ENCODE data around the gene SAMD9L. TPM values are rescaled to one million over a fixed set of nuclear protein-coding genes. Genes with fewer than 3 reads are reported as not detected.

The SAMD9L gene
- total RNA-seq = 18.0 and 40.6 TPM in 2 replicates

DNA sequence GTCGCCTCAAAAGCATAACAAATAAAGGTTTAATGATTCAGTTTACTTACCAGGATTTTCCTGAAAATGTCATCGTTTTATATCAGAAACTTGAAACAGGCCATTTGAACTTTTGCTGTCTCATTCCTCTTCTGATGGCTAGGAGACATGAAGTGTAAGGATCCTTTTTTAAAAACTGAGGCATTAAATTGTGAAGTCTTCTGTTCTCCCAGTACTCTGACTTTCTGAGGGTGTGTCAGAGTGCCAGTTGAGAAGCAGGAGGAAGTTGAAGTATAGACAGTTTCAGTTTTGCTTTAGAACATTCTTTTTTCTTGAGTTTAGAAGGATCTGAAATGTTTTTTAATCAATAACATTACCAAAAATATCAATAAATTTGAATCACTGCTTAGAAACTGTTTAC lies at the start of gene SAMD9L:
SAMD9L (minus strand) TSS at position 242 of the 400 bp plus-strand sequence. CDS start 12,414 bp downstream, outside the sequence.
- peak; percentile 39 for DNase-seq (ENCODE audit: low read depth)
- TF ChIP-seq, protein P1, sequence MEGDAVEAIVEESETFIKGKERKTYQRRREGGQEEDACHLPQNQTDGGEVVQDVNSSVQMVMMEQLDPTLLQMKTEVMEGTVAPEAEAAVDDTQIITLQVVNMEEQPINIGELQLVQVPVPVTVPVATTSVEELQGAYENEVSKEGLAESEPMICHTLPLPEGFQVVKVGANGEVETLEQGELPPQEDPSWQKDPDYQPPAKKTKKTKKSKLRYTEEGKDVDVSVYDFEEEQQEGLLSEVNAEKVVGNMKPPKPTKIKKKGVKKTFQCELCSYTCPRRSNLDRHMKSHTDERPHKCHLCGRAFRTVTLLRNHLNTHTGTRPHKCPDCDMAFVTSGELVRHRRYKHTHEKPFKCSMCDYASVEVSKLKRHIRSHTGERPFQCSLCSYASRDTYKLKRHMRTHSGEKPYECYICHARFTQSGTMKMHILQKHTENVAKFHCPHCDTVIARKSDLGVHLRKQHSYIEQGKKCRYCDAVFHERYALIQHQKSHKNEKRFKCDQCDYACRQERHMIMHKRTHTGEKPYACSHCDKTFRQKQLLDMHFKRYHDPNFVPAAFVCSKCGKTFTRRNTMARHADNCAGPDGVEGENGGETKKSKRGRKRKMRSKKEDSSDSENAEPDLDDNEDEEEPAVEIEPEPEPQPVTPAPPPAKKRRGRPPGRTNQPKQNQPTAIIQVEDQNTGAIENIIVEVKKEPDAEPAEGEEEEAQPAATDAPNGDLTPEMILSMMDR (IDR thresholded peaks at IDR 0.05; ENCODE audit: insufficient read depth, low read depth, low read length) = no peak

DNA sequence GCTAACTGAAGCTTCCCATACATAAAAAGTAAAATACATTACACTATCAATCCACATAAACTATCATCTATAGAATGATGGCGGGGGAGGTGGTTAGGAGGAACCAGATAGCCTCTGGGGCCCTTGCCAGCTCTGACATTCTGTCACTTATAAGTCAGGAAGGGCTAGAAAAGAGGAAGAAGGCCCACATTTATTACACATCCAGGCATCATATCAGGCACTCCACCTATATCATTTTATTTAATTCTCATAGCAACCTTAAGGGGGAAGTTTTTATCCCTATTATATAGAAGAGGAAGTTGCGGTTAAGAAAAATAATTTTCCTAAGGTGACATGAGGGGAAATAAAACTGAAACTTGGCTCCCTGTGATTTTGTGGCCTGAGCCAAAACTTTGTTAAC lies 48.2 kb upstream of the SAMD9L start:
- TF ChIP-seq, protein P1 (IDR thresholded peaks at IDR 0.05; ENCODE audit: insufficient read depth, low read depth, low read length) = no peak

More for the DNA sequence above, at the start of gene SAMD9L:
- H3K4me3 ChIP-seq (ENCODE audit: low read depth, low read length) = peak within 1 kb of the TSS; percentile 61

DNA sequence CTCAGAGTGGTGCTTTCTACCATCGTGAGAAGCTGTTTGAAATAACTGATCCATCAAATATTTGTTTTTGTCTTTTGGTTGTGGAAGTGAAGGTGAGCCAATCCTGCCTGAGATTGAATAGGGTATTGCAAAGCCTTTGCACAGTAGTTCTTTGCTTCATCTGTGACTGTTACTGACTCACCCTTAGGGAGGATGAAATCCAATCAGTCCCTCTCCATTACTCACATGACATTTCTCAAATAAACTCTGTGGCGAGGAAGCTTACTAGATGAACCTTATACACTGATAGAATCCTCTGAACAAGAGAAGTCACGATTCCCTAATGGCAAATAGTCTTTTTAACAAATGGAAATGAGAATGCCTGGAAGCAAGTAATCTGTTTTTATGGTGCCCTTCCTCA lies 46.2 kb upstream of the SAMD9L start:
- DNase-seq (ENCODE audit: low read depth) = no peak
- TF ChIP-seq, protein P1 (IDR thresholded peaks at IDR 0.05; ENCODE audit: insufficient read depth, low read depth, low read length) = no peak
- H3K4me3 ChIP-seq (ENCODE audit: low read depth, low read length) = no peak overlapping the region

More for the DNA sequence above, 48.2 kb upstream of the SAMD9L start:
- no peak for DNase-seq (ENCODE audit: low read depth)
- no peak overlapping the region for H3K4me3 ChIP-seq (ENCODE audit: low read depth, low read length)

DNA sequence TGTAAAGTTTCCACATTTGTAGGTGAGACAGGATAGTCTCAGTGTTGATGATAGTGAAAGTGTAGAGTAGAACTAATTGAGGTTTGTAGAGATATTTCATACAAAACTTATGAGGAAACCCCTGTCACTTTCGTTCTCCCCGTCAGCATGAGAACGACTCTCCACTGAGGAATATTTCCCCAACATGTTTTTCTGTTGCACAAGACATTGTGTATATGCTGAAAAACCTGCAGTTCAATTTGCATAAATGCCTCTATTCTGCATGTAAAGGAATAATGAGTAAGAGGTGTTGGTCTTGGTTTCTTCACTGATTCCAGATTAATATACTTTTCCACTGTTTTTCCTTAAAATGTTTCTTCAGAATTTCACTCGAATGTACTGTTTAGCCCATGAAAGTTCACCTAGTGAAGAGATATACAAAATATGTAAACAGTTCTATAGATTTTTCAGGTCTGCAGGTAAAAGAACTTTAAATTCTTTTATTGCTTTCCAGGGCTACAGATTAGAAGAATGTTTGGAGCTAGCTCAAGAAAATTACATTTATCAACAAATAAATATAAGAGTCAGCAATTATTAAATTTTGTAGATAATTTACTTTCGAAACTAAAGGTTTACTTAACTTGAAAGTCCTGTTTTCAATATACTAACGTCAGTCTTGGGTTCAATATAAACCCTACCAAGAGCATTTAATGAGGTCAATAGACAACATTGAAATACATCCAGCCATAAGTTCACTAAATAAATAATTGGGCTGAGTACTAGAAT lies 40.9 kb upstream of the SAMD9L start:
- no peak for DNase-seq (ENCODE audit: low read depth)
- TF ChIP-seq, protein P1 (IDR thresholded peaks at IDR 0.05; ENCODE audit: insufficient read depth, low read depth, low read length) = no peak
- H3K4me3 ChIP-seq (ENCODE audit: low read depth, low read length) = no peak overlapping the region

DNA sequence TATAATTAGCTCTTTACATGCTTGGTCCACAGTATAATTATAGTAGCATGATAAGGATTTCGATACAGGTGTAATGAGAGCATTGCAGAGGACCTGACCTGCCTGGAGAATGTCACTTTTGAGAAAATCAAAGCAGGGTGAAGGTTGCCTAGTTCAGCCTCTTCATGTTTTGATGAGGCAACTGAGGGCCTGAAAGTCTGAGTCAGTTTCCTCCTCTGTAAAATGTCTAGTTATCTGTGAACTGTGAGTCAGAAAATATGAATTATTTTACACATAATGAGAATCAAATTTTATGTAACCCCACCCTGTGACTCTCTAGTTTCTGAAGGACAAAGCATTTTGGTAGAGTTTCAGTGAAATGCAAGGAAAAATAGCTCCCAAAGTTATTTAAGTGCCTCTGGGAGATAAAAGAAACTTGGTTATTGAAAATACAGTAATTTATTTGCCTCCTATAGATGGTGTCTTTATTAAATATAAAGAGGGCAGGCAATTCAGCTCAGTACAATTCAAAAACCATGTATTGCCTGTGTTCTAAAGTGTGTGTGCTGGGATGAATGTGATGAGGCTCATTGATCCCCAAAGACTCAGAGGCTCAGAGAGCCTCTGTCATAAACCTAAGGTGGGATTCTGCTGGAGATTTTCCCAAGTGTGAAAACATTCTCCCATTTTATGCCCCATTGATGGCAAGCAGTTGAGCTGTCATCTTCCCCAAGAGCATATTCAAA lies 37.3 kb upstream of the SAMD9L start:
- no peak for DNase-seq (ENCODE audit: low read depth)

DNA sequence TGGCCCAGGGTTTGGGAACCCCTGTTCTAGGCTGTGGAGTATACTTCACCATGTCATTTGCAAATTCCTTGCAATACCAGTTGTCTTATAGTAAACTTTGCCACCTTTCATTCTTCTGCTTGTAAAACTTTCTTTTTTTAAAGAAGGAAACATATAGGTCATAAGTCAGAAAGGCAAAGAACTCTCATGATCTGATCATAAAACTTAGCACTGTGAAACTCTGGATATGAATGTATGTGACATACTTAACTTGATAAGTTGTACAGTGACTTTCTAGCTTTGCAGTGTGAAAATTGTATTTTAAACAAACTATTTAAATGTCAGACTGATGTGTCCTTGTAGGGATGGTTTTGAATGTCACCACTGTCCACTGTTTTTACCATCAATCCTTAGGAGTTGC lies 31.0 kb upstream of the SAMD9L start:
- TF ChIP-seq, protein P1 (IDR thresholded peaks at IDR 0.05; ENCODE audit: insufficient read depth, low read depth, low read length) = no peak
- DNase-seq (ENCODE audit: low read depth) = no peak
- H3K4me3 ChIP-seq (ENCODE audit: low read depth, low read length) = no peak overlapping the region

More for the DNA sequence above, 37.3 kb upstream of the SAMD9L start:
- H3K4me3 ChIP-seq (ENCODE audit: low read depth, low read length) = no peak overlapping the region
- TF ChIP-seq, protein P1 (IDR thresholded peaks at IDR 0.05; ENCODE audit: insufficient read depth, low read depth, low read length) = no peak
